Activated CD4-positive, alpha-beta T cell treated with anti-CD3 and anti-CD28 coated beads, Interleukin-2, Interleukin-6, amounts not matched to agents 100 ng/mL and 50 ng/mL, durations not matched to agents 16 hours and 8 hours (primary cell): ENCODE results near the gene CLCA4.

Source experiments
- DNase-seq: peaks from one replicate; pipeline ENCODE4 v3.0.0-alpha.2; 2020

The CLCA4 gene

GRCh38 chr1:86621286-86621685 is 74.4 kb downstream of the CLCA4 start:
- no peak for DNase-seq
